Mesenteric fat pad (tissue), 1 donor: ENCODE measurements around the gene BCL2L15. TPM values are rescaled to one million over a fixed set of nuclear protein-coding genes. Genes with fewer than 3 reads are reported as not detected.

Experiments
- DNase-seq: peaks from one replicate; pipeline ENCODE4 v3.0.0-alpha.2; 2020; ENCODE audit warnings: low spot score
- long read RNA-seq: library from polyadenylated mRNA; unstranded; transcript quantifications from one replicate; pipeline ENCODE4 v2.0.0, GENCODE V29; 2020
- total RNA-seq: library from RNA; stranded (reverse); fragmentation: NEBNext Ultra II Directional; extraction: Animal tissue kit (Norgen Biotek cat#: 25700); gene quantifications from one replicate; pipeline ENCODE4 v1.2.1, GENCODE V29; 2021
- donor health status: DM: yes; HTN: yes; CAD: no.

The BCL2L15 gene
- 0.87 TPM for total RNA-seq
- long read RNA-seq: 0 reads

DNA sequence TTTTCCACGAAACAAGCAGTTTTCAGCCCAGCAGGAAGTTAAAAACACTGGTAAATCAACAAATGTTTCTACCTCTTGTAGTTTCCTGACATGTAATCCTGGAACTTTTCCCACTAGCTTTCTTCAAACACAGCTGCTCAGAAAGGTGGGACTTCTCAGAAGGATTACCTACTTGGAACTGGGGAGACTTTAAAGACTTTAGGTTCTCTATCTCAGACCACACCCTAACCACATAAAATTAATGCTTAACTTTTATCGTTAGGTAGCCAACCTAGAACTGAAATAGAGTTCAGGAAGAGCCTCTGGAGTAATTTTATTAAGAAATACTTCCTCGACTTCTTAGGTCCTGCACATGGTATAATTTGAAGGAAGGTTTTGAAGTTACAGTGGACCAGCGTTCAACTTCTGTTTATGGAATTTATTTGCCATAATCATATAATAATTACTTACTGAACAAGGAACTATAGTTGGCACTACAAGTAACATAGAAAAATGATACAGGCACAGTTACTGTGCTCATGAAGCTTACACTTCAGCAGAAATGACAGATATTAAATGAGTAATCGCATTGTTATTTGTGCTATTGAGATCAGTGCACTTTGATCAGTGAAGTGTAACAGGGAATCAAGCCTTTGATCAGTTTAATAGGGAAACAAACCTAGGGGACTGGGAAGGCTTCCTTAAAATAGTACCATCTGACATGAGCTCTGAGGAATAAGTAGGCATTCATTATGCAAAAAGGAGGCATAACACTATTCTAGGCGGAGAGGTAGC, at the start of gene BCL2L15:
BCL2L15 (minus strand) TSS at position 180 of the 774 bp plus-strand sequence. CDS start 206 bp downstream, outside the sequence.
- no peak for DNase-seq

DNA sequence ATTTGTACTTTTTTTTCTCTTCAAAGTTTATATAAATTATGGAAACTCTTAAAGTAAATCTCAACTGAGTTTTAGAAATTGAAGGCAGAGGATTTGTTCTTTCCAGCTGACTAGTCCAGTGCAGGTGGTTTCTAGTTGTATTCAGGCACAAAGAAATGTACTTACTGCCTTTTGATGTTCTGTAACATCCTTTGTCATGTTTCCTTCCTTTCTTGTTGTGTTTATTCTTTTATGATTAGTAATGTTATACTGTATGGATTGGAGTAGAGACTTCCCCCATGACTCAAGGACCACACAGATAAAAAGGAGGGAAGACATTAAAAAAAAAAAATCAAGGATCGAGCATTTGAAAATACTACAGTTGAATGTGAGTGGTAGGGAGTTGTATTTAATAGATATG, 49.8 kb upstream of the BCL2L15 start:
- DNase-seq: no peak

DNA sequence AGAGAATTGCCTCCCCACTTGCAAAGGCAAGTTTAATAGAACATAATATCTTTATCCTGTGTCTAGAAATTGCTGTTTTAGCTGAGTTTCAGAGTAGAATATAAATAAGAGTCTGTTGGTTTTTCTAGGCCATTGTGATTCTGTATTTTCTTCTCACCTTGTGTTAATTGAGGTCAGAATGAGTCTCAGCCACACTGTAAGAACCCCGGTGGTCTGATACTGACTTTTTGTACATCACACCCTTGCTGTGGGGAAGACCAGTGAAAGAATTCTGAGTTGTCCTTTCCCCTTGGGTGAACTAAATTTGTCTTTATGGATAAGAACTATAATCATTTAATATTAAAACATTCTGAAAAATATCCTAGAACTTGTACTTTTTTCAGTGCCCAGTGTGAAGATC, 48.6 kb upstream of the BCL2L15 start:
- DNase-seq: no peak

DNA sequence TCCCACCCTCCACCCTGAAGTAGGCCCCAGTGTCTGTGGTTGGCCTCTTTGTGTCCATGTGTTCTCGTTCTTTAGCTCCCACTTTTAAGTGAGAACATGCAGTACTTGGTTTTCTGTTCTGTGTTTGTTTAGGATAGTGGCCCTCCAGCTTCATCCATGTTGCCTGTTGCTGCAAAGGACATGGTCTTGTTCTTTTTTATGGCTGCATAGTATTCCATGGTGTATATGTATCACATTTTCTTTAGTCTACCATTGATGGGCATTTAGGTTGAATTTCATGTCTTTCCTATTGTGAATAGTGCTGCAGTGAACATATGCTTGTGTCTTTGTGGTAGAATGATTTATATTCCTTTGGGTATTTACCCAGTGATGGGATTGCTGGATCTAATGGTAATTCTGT, 47.8 kb upstream of the BCL2L15 start:
- DNase-seq: no peak

DNA sequence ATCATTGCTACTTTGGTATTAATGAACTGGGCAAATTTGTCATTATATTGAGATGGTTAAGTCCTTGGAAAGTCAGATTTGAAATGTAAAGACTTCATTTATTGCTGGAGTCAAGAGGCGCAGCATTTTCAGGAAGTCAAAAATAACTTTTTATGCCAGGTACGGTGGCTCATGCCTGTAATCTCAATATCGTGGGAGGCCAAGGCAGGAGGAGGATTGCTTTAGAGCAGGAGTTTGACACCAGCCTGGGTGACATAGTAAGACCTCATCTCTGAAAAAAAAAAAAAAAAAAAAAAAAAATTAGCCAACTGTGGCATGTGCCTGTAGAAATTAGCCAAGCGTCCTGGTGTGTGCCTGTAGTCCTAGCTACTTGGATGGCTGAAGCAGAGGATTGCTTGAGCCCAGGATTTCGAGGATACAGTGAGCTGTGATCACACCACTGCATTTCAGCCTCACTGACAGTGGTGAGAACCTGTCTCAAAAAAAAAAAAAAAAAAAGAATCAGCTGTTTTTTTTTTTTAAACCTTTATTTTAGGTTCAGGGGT, 47.2 kb upstream of the BCL2L15 start:
- no peak for DNase-seq

DNA sequence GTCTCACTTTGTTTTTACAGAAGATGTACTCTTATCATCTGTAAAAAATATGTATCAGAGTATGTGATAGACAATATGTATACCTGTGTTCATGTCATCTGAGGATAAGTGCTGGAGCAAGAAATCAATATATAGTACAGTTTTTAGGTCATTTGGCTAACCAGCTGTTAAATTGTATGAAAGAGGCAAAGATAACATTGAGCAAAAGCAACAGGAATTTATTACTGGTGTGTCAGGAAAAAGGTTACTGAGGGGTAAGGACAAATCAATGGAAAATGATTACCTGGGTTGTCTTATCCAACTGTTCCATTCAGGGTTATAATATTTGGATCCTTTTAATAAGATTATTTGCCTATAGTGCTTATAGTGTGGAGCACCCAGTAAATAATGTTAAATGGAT, 46.6 kb upstream of the BCL2L15 start:
- DNase-seq: no peak

DNA sequence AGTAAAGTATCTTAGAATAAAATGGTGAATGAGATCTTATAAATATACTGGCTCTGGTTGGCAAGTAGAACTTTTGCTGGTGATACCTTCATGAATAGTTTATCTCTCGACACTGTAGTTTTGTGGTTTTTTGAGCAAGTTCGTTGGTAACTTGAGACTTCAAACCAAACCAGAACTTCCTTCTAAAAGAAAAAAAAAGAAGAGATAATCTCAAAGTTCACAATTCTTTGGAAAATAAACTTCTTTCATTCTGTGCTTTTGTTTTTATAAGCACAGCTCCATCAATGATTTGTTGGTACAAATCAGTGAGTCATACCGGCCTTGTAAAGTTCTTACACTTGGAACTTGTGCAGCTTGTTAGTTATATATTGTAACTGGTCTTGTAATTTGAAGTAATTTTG, 44.1 kb upstream of the BCL2L15 start:
- no peak for DNase-seq

DNA sequence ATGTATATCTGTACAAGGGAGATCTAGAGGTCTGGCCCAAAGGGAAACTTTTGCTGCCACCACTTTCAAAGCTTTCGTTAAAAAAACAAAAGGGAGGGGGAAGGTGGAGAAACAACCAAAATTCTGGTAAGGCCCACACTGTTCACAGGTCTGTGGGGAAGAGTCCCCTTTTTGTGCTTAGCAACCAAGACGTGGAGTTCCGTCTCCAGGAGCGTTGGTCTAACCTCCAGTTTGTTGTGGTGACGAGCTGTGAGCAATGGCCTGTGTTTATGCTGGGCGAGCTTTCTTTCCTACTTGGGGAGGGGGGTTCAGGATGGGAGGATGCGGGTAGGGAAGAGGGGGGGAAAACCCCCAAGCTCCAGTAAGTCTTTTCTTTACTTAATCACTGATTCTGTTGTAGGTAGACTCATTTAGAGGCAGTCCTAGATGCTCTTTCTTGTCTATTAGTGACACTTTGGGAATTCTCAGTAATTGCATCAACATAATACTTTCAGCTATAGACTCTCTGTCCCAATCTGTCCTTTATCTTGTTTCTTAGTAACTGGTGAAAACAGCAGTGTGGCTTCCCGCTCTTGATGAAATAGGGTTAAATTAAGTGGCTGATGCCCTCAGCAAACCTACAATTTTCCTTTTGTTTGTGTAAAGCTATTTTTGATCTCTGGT, 43.2 kb upstream of the BCL2L15 start:
- no peak for DNase-seq

DNA sequence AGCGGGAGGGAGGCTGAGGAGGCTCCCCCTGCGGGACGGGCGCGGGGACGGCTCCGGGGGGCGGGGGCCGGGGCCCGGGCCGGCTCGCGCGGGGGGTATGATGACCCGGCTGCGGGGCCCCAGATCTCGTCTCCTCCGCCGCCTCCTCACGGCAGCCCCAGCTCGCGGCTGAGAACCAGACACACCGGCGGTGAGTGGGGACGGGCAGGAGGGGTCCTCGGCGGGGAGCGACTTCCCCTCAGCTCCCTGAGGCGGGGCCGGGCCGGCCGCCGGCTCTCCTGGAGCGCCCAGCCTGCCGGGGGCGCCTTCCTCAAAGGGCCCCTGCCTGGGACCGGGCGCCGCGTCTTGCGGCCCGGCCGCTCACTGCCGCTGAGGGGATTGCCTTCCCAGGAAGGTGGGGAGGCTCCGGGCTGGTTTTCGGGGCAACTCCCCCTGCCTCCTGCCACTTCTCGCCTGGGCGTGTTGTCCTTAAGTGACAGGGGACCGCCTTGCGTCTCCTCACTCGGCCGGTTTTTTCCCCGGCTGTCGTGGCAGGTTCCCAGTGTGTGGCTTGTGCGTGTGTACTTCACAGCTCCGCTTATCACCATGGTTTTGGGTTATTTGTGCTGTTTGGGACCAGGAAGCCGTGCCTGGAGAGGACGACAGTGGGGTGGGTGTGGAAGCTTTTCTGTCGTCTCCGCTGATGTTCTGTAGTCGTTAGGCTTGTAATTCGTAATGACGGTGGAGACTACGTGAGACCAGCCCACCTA, 42.5 kb upstream of the BCL2L15 start:
- DNase-seq: no peak

DNA sequence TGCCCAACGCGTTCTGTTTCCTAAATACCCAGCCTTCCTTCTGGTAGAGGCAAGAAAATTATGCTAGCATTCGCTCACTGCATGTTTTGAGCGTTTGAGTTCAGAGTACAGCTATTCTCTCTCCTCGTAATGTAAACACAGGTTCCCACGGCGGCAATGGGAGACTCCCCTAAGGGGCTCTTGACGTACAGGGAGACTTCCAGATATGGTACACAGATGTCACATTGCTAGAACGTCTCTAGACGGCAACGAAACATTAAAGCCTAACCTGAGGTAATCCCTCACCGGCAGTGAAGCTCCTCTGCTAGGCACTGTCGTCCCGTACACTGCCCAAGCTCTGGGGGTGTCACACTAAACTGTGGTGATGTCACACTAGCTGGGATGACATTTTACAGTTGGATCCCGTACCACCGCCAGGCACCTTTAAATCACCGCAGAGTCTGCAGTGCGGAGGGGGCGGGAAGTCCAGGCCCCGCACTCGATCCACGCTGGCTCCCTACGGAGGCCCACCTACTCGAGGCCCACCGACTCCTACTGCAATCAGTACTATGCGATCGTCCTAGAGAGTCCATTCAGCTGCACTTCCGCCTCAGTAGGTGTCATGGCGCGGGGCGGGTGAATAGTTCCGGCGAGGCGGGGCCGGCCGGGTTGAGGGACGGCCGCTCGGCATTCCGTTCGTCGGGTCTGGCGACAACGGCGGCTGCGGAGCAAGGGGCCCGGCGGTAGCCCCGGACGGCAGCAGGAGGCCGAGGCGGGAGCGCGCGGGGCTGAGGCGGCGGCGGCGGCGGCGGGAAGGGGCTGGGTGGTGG, 41.8 kb upstream of the BCL2L15 start, which contains the start of gene HIPK1:
HIPK1 (plus strand) TSS at position 384 of the 809 bp plus-strand sequence.
- peak; percentile 96 for DNase-seq

DNA sequence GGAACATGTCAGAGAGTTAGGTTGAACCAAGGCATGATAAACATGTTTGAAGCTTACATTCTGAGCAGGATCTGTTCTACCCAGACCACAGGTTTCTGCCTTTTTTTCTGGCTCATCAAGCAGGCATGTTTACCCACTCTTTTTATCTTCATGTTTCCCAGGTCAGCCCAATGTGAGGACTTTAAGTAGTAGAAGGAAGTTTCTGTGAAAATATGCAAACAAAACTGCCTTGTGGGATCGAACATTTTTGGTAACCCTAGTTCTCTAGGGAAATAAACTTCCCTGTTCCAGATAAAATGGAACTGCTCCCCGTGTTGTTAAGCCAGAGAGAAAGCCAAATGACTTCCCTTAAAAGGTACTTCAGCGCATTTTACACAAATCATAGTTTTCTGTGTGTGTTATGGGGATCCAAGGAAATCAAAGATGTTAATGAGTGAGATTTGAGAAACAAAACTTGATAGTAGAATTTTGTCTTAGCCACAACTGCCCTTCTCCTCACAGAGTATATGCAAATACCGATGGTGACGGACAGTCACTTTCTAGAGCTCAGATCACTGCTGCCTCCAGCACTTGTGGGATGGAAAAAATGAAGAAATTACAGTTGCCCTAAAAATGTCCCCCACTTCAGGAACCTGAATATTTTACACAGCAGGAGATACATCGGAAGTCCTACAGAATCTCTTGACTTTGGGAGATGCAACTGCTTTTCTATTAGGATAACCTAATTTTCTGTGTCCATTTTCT, 41.0 kb upstream of the BCL2L15 start:
- DNase-seq: no peak

DNA sequence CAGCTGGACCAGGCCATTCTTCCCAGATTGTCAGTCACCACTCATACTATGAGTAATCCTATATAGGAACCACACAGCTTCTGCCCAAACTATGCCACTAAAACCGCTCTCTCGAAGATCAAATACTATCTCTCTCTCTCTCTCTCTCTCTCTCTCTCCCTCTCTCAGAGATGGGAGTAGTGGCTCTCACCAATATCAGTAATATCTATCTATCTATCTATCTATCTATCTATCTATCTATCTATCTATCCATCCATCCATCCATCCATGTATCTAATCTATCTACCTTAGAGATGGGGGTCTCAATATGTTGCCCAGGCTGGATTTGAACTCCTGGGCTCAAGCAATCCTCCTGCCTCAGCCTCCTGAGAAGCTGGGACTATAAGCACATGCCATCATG, 37.1 kb upstream of the BCL2L15 start:
- no peak for DNase-seq

DNA sequence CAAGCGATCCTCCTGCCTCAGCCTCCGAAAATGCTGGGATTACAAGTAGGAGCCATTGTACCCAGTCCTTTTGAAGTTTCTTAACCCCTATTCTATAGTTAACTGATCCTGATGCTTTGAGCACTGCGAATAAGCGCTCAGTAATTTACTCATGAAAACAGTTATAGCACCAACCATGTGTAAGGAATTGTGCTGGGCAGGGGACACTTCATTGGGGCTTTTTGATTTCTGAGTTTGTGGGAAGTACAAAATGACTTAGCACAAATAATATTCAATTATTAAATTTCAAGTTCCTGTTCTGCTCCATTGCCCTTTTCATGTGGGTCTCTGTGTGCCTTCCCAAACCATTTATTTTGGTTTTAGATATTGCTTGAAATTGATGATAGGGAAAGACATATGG, 35.6 kb upstream of the BCL2L15 start:
- DNase-seq: no peak

DNA sequence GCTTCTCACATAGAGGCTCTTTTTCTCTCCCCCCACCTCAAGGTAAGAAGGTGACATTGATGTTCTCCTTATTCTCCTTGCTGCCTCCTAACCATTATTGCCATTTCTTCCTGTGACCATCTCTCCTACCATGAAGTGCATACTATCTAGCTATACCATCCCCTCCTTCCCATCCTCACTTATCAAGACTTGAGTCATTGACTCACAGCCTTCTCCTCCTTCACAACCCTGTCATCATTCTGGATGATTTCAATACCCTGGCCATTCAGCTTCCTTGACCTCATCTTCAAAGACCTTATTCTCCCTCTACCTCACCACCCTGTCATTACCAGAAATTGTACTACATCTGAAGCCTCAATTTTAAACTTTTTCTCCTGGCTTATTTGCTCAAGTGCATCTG, 30.9 kb upstream of the BCL2L15 start:
- DNase-seq: no peak

DNA sequence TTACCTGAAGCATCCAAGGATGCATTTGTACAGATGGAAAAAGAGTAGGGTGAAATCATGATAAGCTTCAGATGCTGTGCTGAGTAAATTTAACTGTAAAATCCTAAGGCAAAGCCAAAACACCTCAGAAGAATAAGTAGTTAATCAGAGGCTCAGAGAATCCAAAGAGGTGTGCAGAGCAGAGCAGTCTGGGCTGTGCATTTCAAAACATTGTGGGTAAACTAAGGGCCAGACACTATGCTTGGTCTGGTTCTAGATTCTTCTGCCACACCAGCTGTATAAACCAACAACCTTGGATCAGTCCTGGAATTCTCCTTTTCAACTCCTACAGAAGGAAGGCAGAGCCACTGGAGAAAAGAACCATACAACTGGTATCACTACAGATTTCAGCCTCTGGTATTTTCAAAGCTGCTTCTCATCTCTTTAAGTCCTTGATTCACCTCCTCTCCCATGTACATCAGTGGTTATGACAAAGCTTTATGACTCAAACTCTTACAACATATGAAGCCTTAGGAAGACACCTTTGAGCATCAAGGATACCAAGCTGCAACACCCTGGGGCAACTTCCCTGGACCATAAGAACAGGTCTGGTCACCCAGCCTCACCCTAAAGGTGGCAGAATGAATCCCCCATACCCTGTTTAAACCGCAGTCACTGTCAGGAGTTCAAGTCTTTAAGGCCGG, 30.2 kb upstream of the BCL2L15 start:
- DNase-seq: no peak

DNA sequence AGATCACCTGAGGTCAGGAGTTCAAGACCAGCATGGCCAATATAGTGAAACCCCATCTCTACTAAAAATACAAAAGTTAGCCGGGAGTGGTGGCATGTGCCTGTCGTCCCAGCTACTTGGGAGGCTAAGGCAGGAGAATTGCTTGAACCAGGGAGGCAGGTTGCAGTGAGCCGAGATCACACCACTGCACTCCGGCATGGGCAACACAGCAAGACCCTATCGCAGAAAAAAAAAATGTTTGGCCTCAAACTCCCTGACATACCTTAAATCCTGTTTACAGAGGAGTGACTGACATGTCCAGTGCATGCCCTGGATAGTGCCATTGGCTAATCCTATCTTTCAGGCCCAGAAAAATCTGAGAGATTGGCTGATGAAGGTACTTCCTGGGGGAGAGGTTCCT, 29.6 kb upstream of the BCL2L15 start:
- no peak for DNase-seq

DNA sequence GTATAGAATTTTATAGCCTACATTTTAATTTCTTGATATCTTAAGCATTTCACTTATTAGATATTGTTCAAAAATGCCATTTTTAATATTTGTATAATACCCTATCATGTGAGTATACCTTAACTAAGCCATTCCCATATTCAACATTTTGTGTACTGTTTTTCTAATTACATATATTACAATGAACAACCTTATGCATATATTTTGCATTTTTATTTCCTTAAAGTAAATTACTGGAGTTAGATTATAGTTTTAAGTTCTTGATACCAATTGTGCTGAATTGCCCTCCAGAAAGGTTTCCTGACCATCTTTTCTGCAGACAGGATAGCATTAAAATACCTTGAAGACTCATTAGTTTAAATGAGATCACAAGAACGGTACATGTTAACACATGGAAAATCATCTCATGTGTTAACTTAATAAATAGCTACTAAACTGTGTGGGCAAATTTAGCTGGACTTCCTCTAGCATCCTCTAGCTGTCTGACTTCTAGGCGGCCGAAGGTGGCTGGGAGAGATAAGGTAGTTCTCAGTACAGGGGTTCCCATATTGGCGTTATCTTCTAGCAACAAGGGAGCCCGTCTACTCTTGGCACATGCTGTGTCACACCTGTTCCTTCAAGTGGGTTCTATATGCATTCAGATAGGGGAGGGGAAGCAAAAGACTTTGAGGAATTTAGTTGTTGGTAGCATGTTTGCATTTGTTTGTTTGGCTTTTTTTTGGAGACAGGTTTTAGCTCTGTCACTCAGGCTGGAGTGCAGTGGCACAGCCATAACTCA, 26.7 kb upstream of the BCL2L15 start:
- DNase-seq: no peak

DNA sequence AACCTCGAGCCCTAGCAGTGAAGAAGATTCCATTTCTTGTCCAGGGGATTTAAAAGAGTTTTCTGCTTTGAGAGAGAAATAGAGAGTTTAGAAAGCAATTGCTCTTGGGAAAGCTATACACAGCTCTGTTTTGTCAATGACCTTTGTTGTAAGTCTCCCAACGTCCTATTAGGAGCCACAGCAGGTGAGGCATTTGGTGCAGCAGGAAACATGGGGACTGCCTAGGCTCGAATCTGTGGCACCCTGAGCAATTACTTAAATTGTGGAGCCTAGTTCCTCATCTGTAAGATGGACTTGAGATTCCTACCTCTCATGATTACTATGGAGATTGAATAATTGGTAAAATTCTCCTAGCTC, 25.9 kb upstream of the BCL2L15 start:
- DNase-seq: no peak
